Superior temporal gyrus (tissue), 1 donor: ENCODE measurements around the gene CNIH1.
"Not testable (repeated sequence)": the region's sequence is repeated elsewhere in the genome, so short reads cannot be mapped to it uniquely, and the experiment has no call there.

Experiments
- DNase-seq: peaks from one replicate; pipeline ENCODE4 v3.0.0-alpha.2; 2016; ENCODE audit errors: extremely low spot score

CNIH1 gene

DNA sequence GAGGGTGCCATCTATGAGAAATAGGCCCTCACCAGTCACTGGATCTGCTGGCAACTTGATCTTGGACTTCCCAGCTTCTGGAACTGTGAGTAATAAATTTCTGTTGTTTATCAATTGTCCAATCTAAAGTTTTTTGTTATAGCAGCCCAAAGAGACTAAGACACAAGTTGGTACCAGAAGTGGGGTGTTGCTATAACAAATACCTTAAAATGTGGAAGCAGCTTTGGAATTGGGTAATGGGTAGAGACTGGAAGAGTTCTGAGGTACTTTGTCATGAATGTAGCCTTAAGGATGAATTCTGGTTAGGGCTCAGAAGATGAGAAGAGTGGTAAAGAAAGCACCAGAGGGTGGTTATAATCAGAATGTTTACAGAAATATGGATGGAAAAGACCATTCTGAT lies 26.1 kb upstream of the CNIH1 start:
- DNase-seq, result no peak

GRCh38 chr14:54465654-54466053 lies 24.5 kb upstream of the CNIH1 start:
- DNase-seq, result no peak

DNA sequence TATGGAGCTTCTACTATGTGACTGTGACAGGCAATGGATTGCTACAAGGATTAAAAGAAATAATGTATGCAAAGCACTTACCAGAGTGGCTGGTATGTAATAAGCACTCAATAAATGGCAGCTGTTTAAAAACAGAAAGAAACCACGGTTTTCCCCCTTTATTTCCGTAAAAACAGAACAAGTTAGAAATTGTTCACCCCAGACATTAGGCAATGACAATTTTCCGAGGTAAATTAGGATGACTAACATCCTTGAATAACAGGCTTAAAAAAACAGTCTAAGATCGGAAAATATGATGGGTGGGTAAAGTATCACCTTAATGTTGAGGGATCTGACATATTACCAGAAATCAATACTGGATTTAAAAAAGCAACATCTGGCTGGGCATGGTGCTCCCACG lies 20.9 kb upstream of the CNIH1 start:
- no peak for DNase-seq

- DNase-seq, result no peak
Observed at GRCh38 chr14:54459106-54459505, 17.9 kb upstream of the CNIH1 start.

DNA sequence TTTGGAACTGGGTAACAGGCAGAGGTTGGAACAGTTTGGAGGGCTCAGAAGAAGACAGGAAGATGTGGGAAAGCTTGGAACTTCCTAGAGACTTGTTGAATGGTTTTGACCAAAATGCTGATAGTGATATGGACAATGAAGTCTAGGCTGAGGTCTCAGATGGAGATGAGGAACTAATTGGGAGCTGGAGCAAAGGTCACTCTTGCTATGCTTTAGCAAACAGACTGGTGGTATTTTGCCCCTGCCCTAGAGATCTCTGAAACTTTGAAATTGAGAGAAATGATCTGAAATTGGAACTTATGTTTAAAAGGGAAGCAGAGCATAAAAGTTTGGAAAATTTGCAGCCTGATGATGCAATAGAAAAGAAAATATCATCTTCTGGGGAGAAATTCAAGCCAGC lies 17.4 kb upstream of the CNIH1 start:
- not testable (repeated sequence) for DNase-seq

DNA sequence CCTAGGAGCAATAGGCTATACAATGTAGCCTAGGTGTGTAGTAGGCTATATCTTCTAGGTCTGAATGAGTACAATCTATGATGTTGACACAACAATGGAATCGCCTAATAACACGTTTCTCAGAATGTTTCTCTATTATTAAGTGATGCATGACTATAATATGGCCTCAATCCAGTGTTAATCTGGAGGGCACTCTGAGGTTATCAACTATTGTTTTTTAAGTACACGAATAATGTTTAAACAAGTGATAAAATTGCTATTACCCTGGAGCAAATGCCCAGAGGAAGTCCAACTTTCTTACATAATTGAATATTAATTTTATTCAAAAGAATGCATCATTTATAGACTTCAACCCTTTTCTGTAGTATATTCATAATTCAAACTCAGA lies 16.4 kb upstream of the CNIH1 start:
- no peak for DNase-seq

- not testable (repeated sequence) for DNase-seq
Observed at GRCh38 chr14:54456820-54457608, 15.8 kb upstream of the CNIH1 start.

- no peak for DNase-seq
Observed at GRCh38 chr14:54455363-54455762, 14.2 kb upstream of the CNIH1 start.

GRCh38 chr14:54453990-54454389 lies 12.8 kb upstream of the CNIH1 start:
- DNase-seq, result not testable (repeated sequence)

DNA sequence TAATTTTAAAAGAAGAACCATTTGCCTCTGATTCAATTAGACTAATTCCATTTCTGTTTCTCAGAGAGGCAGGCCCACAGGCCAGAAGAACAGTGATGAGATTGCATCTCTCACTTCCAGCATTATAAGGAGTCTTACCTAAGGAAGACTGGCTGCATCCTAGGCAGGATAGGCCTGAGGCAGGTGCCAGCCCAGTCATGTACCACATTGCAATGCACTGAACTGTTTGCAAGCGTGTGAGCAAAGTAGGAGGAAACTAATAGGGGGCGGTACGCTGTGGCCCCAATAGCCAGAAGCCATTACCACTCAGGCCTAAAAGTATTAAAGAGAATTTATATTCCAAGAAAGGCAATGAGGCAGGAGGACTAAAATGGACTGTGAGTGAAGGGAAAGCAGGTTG lies 12.1 kb upstream of the CNIH1 start:
- DNase-seq, result no peak

- no peak for DNase-seq
Observed at GRCh38 chr14:54451961-54452360, 10.8 kb upstream of the CNIH1 start.

- no peak for DNase-seq
Observed at GRCh38 chr14:54451121-54451601, 10.0 kb upstream of the CNIH1 start.

DNA sequence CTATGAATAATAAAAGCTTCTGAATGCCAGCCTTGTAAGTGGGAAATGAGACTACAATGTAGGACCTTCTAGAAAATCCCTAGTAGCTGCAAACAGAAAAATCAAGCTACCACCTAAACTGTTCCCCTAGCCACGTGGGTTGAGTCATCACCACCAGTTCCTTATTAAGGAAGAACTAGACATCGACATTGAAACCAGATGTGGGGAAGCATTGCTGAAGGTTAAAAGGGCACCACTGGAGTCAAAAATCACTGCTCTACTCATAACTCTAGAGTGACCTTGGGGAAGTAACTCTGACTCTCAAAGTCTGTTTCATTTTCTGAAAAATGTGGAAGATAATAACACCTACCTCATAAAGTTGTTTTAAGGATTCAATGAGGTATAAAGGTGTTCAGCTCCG lies 9.4 kb upstream of the CNIH1 start:
- no peak for DNase-seq

GRCh38 chr14:54447231-54447692 lies 6.1 kb upstream of the CNIH1 start:
- no peak for DNase-seq

- DNase-seq, result no peak
Observed at GRCh38 chr14:54446161-54446693, 5.1 kb upstream of the CNIH1 start.

DNA sequence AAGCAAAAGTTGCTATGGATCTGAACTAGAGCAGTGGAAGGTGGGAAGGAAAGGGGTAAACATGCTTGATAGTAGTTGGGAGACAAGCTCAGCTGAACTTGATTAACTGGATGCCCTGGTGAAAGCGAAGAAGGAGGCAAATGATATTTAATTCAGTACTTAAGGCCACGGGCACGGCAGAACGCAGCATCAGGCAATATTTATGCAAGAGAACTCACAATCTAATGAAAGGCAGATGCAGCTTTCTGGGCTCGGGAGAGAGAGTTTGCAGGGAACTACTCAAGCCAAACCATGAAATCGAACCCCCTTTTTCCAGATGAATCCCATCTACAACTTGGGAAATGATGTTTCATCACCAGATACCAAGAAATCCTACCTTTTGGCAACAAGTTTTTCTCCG lies 3.5 kb upstream of the CNIH1 start:
- DNase-seq, result no peak

GRCh38 chr14:54443981-54444380 lies 2.8 kb upstream of the CNIH1 start:
- no peak for DNase-seq

- not testable (repeated sequence) for DNase-seq
Observed at GRCh38 chr14:54442961-54443360, 1.8 kb upstream of the CNIH1 start.

GRCh38 chr14:54440476-54440872 lies 700 bp downstream of the CNIH1 start:
- DNase-seq, result peak; percentile 34

GRCh38 chr14:54440037-54440436 lies 1.1 kb downstream of the CNIH1 start:
- no peak for DNase-seq

- no peak for DNase-seq
Observed at GRCh38 chr14:54438703-54439102, 2.5 kb downstream of the CNIH1 start.

DNA sequence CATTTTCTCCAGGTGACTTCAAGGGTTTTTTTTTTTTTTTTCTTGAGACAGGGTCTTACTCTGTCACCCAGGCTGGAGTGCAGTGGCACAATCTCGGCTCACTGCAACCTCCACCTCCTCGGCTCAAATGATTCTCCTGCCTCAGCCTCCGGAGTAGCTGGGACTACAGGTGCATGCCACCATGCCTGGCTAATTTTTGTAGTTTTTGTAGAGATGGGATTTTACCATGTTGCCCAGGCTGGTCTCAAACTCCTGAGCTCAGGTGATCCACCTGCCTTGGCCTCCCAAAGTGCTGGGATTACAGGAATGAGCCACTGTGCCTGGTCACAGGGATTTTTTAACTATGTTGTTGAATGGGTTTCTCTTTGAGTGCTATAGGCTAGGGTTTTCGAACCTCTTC lies 3.2 kb downstream of the CNIH1 start:
- not testable (repeated sequence) for DNase-seq

GRCh38 chr14:54435500-54435981 lies 5.6 kb downstream of the CNIH1 start:
- peak; percentile 5 for DNase-seq
